WTC11 (cell line): ENCODE results near the gene VWA5A. TPM values are rescaled to one million over a fixed set of nuclear protein-coding genes. Genes with fewer than 3 reads are reported as not detected.

Source experiments
- ATAC-seq: fragments of 200-7000 bp; cut with Tn5 transposase; 2 replicates; pipeline ENCODE4 v1.10.0; 2021; ENCODE audit warnings: mild to moderate bottlenecking, moderate library complexity
- CTCF ChIA-PET: fragments of 300-600 bp; sonication (Branson Sonifier 250); formaldehyde crosslinking; loops from one replicate; lab custom pipeline; 2021; ENCODE audit warnings: antibody characterized with exemption; lab: Charles Lee
- POLR2A ChIA-PET: fragments of 350-600 bp; sonication (Branson Sonifier 250); formaldehyde crosslinking; loops from one replicate; lab custom pipeline; 2021; ENCODE audit warnings: antibody characterized with exemption; lab: Charles Lee
- DNase-seq: peaks from one replicate; pipeline ENCODE4 v3.0.0; 2021; ENCODE audit warnings: low spot score
- H3K27ac Mint-ChIP-seq: 2 replicates; pipeline ENCODE4 v1.8.0; 2021; ENCODE audit warnings: mixed read lengths
- H3K27me3 Mint-ChIP-seq: 2 replicates; pipeline ENCODE4 v1.8.0; 2021; ENCODE audit warnings: low read depth, mild to moderate bottlenecking, moderate library complexity, mixed read lengths
- H3K36me3 Mint-ChIP-seq: 2 replicates; pipeline ENCODE4 v1.8.0; 2021; ENCODE audit warnings: mixed read lengths
- H3K4me1 Mint-ChIP-seq: 2 replicates; pipeline ENCODE4 v1.8.0; 2022; ENCODE audit warnings: mixed read lengths
- H3K4me3 Mint-ChIP-seq: 2 replicates; pipeline ENCODE4 v1.8.0; 2021; ENCODE audit warnings: mild to moderate bottlenecking, moderate library complexity, mixed read lengths
- H3K9me3 Mint-ChIP-seq: 2 replicates; pipeline ENCODE4 v1.8.0; 2021; ENCODE audit warnings: mixed read lengths
- AR ChIP-seq: fragments of 250-450 bp; sonication (Bioruptor Pico); IDR thresholded peaks from 2 replicates; pipeline ENCODE4 v1.9.0; 2021; ENCODE audit warnings: mild to moderate bottlenecking
- ATF3 ChIP-seq: sonication (generic); formaldehyde crosslinking; conservative IDR thresholded peaks from 2 replicates; pipeline ENCODE4 v1.8.1; 2022; ENCODE audit warnings: mild to moderate bottlenecking, missing genetic modification reagents
- FOXJ3 ChIP-seq: sonication (generic); formaldehyde crosslinking; IDR thresholded peaks from 2 replicates; pipeline ENCODE4 v1.9.0; 2021; ENCODE audit warnings: missing genetic modification reagents, mild to moderate bottlenecking, borderline replicate concordance
- FOXK1 ChIP-seq: sonication (generic); formaldehyde crosslinking; IDR thresholded peaks from 2 replicates; pipeline ENCODE4 v1.8.0; 2022; ENCODE audit warnings: mild to moderate bottlenecking, moderate library complexity, missing genetic modification reagents
- GTF2I ChIP-seq: fragments of 250-450 bp; sonication (Bioruptor Pico); conservative IDR thresholded peaks from 2 replicates; pipeline ENCODE4 v1.4.0; 2021; ENCODE audit warnings: mild to moderate bottlenecking
- IRF2 ChIP-seq: sonication (generic); formaldehyde crosslinking; IDR thresholded peaks from 2 replicates; pipeline ENCODE4 v1.8.0; 2022; ENCODE audit warnings: low read depth, missing genetic modification reagents, borderline replicate concordance
- KAT7 ChIP-seq: sonication (generic); formaldehyde crosslinking; IDR thresholded peaks from 2 replicates; pipeline ENCODE4 v1.8.1; 2023; ENCODE audit warnings: missing genetic modification reagents, mild to moderate bottlenecking, borderline replicate concordance
- MXD4 ChIP-seq: fragments of 250-450 bp; sonication (Bioruptor Pico); IDR thresholded peaks from 2 replicates; pipeline ENCODE4 v1.8.0; 2021; ENCODE audit warnings: mild to moderate bottlenecking, moderate library complexity, borderline replicate concordance
- NR3C1 ChIP-seq: sonication (generic); formaldehyde crosslinking; conservative IDR thresholded peaks from 2 replicates; pipeline ENCODE4 v1.8.1; 2023; ENCODE audit warnings: low read depth, mild to moderate bottlenecking, missing genetic modification reagents
- PRDM15 ChIP-seq: sonication (generic); formaldehyde crosslinking; IDR thresholded peaks from 2 replicates; pipeline ENCODE4 v1.8.0; 2022; ENCODE audit warnings: missing genetic modification reagents
- RORB ChIP-seq: fragments of 250-450 bp; sonication (Bioruptor Pico); IDR thresholded peaks from 2 replicates; pipeline ENCODE4 v1.9.0; 2021; ENCODE audit warnings: mild to moderate bottlenecking
- SP1 ChIP-seq: sonication (generic); formaldehyde crosslinking; conservative IDR thresholded peaks from 2 replicates; pipeline ENCODE4 v1.8.1; 2022; ENCODE audit warnings: missing genetic modification reagents
- TCF7 ChIP-seq: sonication (generic); formaldehyde crosslinking; IDR thresholded peaks from 2 replicates; pipeline ENCODE4 v1.8.0; 2022; ENCODE audit warnings: mild to moderate bottlenecking, low read depth, missing genetic modification reagents, moderate library complexity
- TEAD1 ChIP-seq: sonication (generic); formaldehyde crosslinking; IDR thresholded peaks from 2 replicates; pipeline ENCODE4 v1.8.0; 2022; ENCODE audit warnings: mild to moderate bottlenecking, missing genetic modification reagents
- ZMAT4 ChIP-seq: fragments of 250-450 bp; sonication (Bioruptor Pico); IDR thresholded peaks from 2 replicates; pipeline ENCODE4 v1.9.0; 2021; ENCODE audit warnings: mild to moderate bottlenecking
- ZNF532 ChIP-seq: fragments of 250-450 bp; sonication (Bioruptor Pico); IDR thresholded peaks from 2 replicates; pipeline ENCODE4 v1.9.0; 2021; ENCODE audit warnings: mild to moderate bottlenecking, borderline replicate concordance
- ZNF671 ChIP-seq: fragments of 250-450 bp; sonication (Bioruptor Pico); IDR thresholded peaks from 2 replicates; pipeline ENCODE4 v1.8.0; 2021; ENCODE audit warnings: mild to moderate bottlenecking
- total RNA-seq: library from RNA; stranded (reverse); gene quantifications from 3 replicates; pipeline ENCODE4 v1.2.3, GENCODE V29; 2021

The VWA5A gene
- total RNA-seq, 1 experiment from 2014 or later: 19.5 TPM

- TF ChIP-seq AR: no peak
Observed at GRCh38 chr11:124110201-124110600, 5.0 kb upstream of the VWA5A start (continued).

GRCh38 chr11:124113890-124114289, 1.4 kb upstream of the VWA5A start:
- no peak for TF ChIP-seq PRDM15
- TF ChIP-seq KAT7: no peak
- no peak for TF ChIP-seq MXD4
- no peak for TF ChIP-seq FOXJ3 (CRISPR knock-in tag)
- no peak for TF ChIP-seq FOXK1
- no peak for TF ChIP-seq SP1 (CRISPR knock-in tag)
- TF ChIP-seq, all 79 proteins: peak for 0
- H3K4me1 Mint-ChIP-seq: peaks cover 15% of the 10 kb centered on the region
- ATAC-seq (no peak), DNase-seq (no peak)
- H3K9me3 Mint-ChIP-seq: no peaks in the 10 kb centered on the region
- no peak overlapping the region for H3K4me3 Mint-ChIP-seq
- POLR2A ChIA-PET: no interaction called here
- CTCF ChIA-PET: interaction anchor here (2.4 to 2.7 kb wide), 3 partner anchors 10 to 48 kb away, joined by 5 to 17 read pairs (median 14); no protein-coding TSS in a partner anchor
- peaks cover 17% of the 10 kb centered on the region for H3K36me3 Mint-ChIP-seq
- H3K27me3 Mint-ChIP-seq: no peaks in the 10 kb centered on the region
- no peak overlapping the region for H3K27ac Mint-ChIP-seq

GRCh38 chr11:124115782-124116616, 749 bp downstream of the VWA5A start:
- POLR2A ChIA-PET: interaction anchor here (0.8 to 1.2 kb wide), 4 partner anchors 8 to 58 kb away, joined by 3 to 5 read pairs (median 4); no protein-coding TSS in a partner anchor
- H3K36me3 Mint-ChIP-seq: peaks cover 35% of the 10 kb centered on the region
- no peak for TF ChIP-seq MXD4
- no peak for TF ChIP-seq ZMAT4
- no peak for TF ChIP-seq ZNF532 (CRISPR knock-in tag)
- no peak for TF ChIP-seq GTF2I (CRISPR knock-in tag)
- TF ChIP-seq TEAD1 (CRISPR knock-in tag): no peak
- no peak for TF ChIP-seq RORB (CRISPR knock-in tag)
- TF ChIP-seq ZNF671: no peak
- TF ChIP-seq NR3C1 (CRISPR knock-in tag): no peak
- TF ChIP-seq TCF7 (CRISPR knock-in tag): no peak
- TF ChIP-seq IRF2 (CRISPR knock-in tag): no peak
- no peak for TF ChIP-seq ATF3 (CRISPR knock-in tag)
- CTCF ChIA-PET: interaction anchor here (0.8 to 2.7 kb wide), 7 partner anchors 8 to 92 kb away, joined by 3 to 17 read pairs (median 5); no protein-coding TSS in a partner anchor
- ATAC-seq (peak; percentile 83), DNase-seq (peak; percentile 39)
- H3K27ac Mint-ChIP-seq: peak overlapping the region; percentile 94
- peaks cover 15% of the 10 kb centered on the region for H3K4me1 Mint-ChIP-seq
- no peaks in the 10 kb centered on the region for H3K9me3 Mint-ChIP-seq
- H3K4me3 Mint-ChIP-seq: peak overlapping the region; percentile 96
- no peaks in the 10 kb centered on the region for H3K27me3 Mint-ChIP-seq
